GM23338 (cell line): Measurements from ENCODE around the gene NOXA1. TPM values are rescaled to one million over a fixed set of nuclear protein-coding genes. Genes with fewer than 3 reads are reported as not detected.

Experiments used
- ATAC-seq: fragments of 200-7000 bp; cut with Tn5 transposase; 3 replicates; pipeline ENCODE4 v1.9.1; 2020
- DNase-seq: peaks from one replicate; pipeline ENCODE4 v3.0.0-alpha.2; 2015; ENCODE audit warnings: low spot score
- H2AFZ ChIP-seq: fragments of 200-600 bp; sonication (generic); 2 replicates; pipeline ENCODE4 v1.8.0; 2016; ENCODE audit warnings: antibody characterized with exemption, mild to moderate bottlenecking, moderate library complexity
- H3F3A ChIP-seq: fragments of 200-600 bp; sonication (generic); replicated peaks from 2 replicates; pipeline ENCODE4 v1.8.0; 2017; ENCODE audit warnings: antibody characterized with exemption, mixed run types, low read depth
- H3K27ac ChIP-seq: fragments of 200-600 bp; sonication (generic); 2 replicates; pipeline ENCODE4 v1.6.1; 2016; ENCODE audit warnings: low read depth
- H3K27me3 ChIP-seq: fragments of 200-600 bp; sonication (generic); 2 replicates; pipeline ENCODE4 v1.8.0; 2016; ENCODE audit warnings: mild to moderate bottlenecking, mixed run types, moderate library complexity; ENCODE audit not compliant: insufficient read depth
- H3K36me3 ChIP-seq: fragments of 200-600 bp; sonication (generic); 2 replicates; pipeline ENCODE4 v1.8.0; 2016; ENCODE audit warnings: mild to moderate bottlenecking; ENCODE audit not compliant: insufficient read depth
- H3K4me1 ChIP-seq: fragments of 200-600 bp; sonication (generic); 2 replicates; pipeline ENCODE4 v1.8.0; 2016; ENCODE audit warnings: mild to moderate bottlenecking, moderate library complexity; ENCODE audit not compliant: insufficient read depth
- H3K4me2 ChIP-seq: fragments of 200-600 bp; sonication (generic); 2 replicates; pipeline ENCODE4 v1.7.1; 2017; ENCODE audit warnings: mixed run types
- H3K4me3 ChIP-seq: fragments of 200-600 bp; sonication (generic); 2 replicates; pipeline ENCODE4 v1.6.1; 2016; ENCODE audit warnings: mixed run types
- H3K79me2 ChIP-seq: fragments of 200-600 bp; sonication (generic); replicated peaks from 2 replicates; pipeline ENCODE4 v1.8.0; 2017; ENCODE audit warnings: mild to moderate bottlenecking; ENCODE audit not compliant: insufficient read depth
- H3K9me2 ChIP-seq: fragments of 200-600 bp; sonication (generic); 2 replicates; pipeline ENCODE4 v1.8.0; 2017; ENCODE audit not compliant: insufficient read depth
- H4K20me1 ChIP-seq: fragments of 200-600 bp; sonication (generic); replicated peaks from 2 replicates; pipeline ENCODE4 v1.8.0; 2017; ENCODE audit warnings: mild to moderate bottlenecking; ENCODE audit not compliant: insufficient read depth
- H3K27ac Mint-ChIP-seq: 2 replicates; pipeline ENCODE4 v1.8.0; 2020; ENCODE audit warnings: inconsistent platforms, mild to moderate bottlenecking, moderate library complexity, mixed read lengths
- H3K27me3 Mint-ChIP-seq: 3 replicates; pipeline ENCODE4 v1.8.0; 2022; ENCODE audit warnings: low read depth, mild to moderate bottlenecking, moderate library complexity, mixed read lengths, inconsistent platforms; ENCODE audit not compliant: insufficient read depth, poor library complexity
- H3K36me3 Mint-ChIP-seq: 3 replicates; pipeline ENCODE4 v1.8.0; 2021; ENCODE audit warnings: low read depth, mild to moderate bottlenecking, inconsistent platforms, moderate library complexity, mixed read lengths
- H3K4me1 Mint-ChIP-seq: 3 replicates; pipeline ENCODE4 v1.8.0; 2020; ENCODE audit warnings: mild to moderate bottlenecking, inconsistent platforms, mixed read lengths
- H3K4me3 Mint-ChIP-seq: 3 replicates; pipeline ENCODE4 v1.8.0; 2021; ENCODE audit warnings: moderate library complexity, mild to moderate bottlenecking, inconsistent platforms, mixed read lengths
- H3K9me3 Mint-ChIP-seq: 3 replicates; pipeline ENCODE4 v1.8.0; 2020; ENCODE audit warnings: moderate library complexity, mild to moderate bottlenecking, inconsistent platforms, mixed read lengths
- CREB1 ChIP-seq: fragments of 250-450 bp; sonication (Bioruptor Pico); IDR thresholded peaks from 2 replicates; pipeline ENCODE4 v1.5.0; 2020; ENCODE audit warnings: low read depth, mild to moderate bottlenecking, moderate library complexity
- EZH2phosphoT487 ChIP-seq: fragments of 200-600 bp; sonication (generic); IDR thresholded peaks from one replicate; pipeline ENCODE4 v1.8.1; 2018; ENCODE audit warnings: antibody characterized with exemption; ENCODE audit not compliant: unreplicated experiment
- JUNB ChIP-seq: IDR thresholded peaks from one replicate; pipeline ENCODE4 v1.6.1; 2016; ENCODE audit warnings: antibody characterized with exemption; ENCODE audit not compliant: unreplicated experiment
- NANOG ChIP-seq: IDR thresholded peaks from 2 replicates; pipeline ENCODE4 v1.6.1; 2016; ENCODE audit warnings: antibody characterized with exemption, borderline replicate concordance
- REST ChIP-seq: IDR thresholded peaks from one replicate; pipeline ENCODE4 v1.6.1; 2018; ENCODE audit warnings: antibody characterized with exemption; ENCODE audit not compliant: unreplicated experiment
- STAT1 ChIP-seq: IDR thresholded peaks from one replicate; pipeline ENCODE4 v1.6.1; 2016; ENCODE audit warnings: antibody characterized with exemption; ENCODE audit not compliant: unreplicated experiment
- ZNF114 ChIP-seq: fragments of 250-450 bp; sonication (Bioruptor Pico); IDR thresholded peaks from 2 replicates; pipeline ENCODE4 v1.5.0; 2020; ENCODE audit warnings: mild to moderate bottlenecking, moderate library complexity
- polyA plus RNA-seq: library from polyadenylated mRNA; unstranded; fragments of >200 nt; fragmentation: Nextera tagmentation; extraction: Ambion mirVana; gene quantifications from 2 replicates; pipeline ENCODE4 v1.2.1, GENCODE V29; 2016
- total RNA-seq: library from RNA; depleted of rRNA; stranded (reverse); fragments of >200 nt; shearing (Covaris generic); gene quantifications from 2 replicates; pipeline ENCODE4 v1.2.3, GENCODE V29; 2014
- TF ChIP-seq, protein P1 (sequence below), 2 experiments: fragments of 200-600 bp in 1 of 2; sonication (generic) in 1 of 2; conservative IDR thresholded peaks; 2 replicates each; pipeline versions ENCODE4 v1.5.1 to v1.6.1; 2016 to 2017; ENCODE audit warnings: antibody characterized with exemption in 2 of 2, low read depth in 2 of 2, mild to moderate bottlenecking in 2 of 2, moderate library complexity in 1 of 2
- TF ChIP-seq, protein P2 (sequence below): IDR thresholded peaks from 2 replicates; pipeline ENCODE4 v1.6.1; 2016; ENCODE audit warnings: antibody characterized with exemption

The NOXA1 gene
- total and polyA plus RNA-seq, 2 experiments from 2014 or later = 0.59 to 0.68 TPM

DNA sequence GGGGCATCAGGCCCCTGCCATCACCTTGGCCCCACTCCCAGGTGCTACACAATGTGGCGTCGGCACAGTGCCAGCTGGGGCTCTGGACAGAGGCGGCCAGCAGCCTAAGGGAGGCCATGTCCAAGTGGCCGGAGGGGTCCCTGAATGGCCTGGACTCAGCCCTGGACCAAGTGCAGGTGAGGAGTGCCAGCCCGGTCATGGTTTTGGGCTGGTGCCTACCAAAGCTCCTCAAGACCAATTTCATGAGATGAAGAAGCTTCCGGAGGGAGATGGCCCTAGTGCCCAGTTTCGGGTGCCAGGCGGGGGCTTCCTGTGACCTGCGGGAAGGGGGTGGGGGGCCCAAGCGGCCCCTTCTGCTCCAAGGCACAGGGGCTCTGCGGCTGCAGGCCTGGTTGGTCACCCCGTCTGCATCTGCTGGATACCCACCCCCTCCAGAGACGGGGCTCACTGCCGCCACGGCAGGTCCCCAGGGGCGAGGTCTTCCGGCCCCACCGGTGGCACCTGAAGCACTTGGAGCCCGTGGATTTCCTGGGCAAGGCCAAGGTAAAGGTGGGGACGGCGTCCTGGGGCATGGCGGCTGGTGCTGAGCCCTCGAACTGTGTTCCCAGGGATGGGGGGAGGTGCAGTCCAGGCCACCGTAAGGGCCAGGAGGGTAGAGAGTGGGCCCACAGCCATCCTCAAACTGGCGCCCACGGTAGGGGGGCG lies 5.8 kb downstream of the NOXA1 start (continued):
- no peak for TF ChIP-seq REST
- TF ChIP-seq, protein P1, sequence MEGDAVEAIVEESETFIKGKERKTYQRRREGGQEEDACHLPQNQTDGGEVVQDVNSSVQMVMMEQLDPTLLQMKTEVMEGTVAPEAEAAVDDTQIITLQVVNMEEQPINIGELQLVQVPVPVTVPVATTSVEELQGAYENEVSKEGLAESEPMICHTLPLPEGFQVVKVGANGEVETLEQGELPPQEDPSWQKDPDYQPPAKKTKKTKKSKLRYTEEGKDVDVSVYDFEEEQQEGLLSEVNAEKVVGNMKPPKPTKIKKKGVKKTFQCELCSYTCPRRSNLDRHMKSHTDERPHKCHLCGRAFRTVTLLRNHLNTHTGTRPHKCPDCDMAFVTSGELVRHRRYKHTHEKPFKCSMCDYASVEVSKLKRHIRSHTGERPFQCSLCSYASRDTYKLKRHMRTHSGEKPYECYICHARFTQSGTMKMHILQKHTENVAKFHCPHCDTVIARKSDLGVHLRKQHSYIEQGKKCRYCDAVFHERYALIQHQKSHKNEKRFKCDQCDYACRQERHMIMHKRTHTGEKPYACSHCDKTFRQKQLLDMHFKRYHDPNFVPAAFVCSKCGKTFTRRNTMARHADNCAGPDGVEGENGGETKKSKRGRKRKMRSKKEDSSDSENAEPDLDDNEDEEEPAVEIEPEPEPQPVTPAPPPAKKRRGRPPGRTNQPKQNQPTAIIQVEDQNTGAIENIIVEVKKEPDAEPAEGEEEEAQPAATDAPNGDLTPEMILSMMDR (conservative IDR thresholded peaks at IDR 0.05; ENCODE audit: low read depth in 2 of 2) = no peak
- no peak for TF ChIP-seq NANOG
- TF ChIP-seq STAT1 = no peak
- no peak for TF ChIP-seq JUNB
- TF ChIP-seq EZH2phosphoT487 = no peak
- TF ChIP-seq CREB1 = no peak
- TF ChIP-seq, protein P2, sequence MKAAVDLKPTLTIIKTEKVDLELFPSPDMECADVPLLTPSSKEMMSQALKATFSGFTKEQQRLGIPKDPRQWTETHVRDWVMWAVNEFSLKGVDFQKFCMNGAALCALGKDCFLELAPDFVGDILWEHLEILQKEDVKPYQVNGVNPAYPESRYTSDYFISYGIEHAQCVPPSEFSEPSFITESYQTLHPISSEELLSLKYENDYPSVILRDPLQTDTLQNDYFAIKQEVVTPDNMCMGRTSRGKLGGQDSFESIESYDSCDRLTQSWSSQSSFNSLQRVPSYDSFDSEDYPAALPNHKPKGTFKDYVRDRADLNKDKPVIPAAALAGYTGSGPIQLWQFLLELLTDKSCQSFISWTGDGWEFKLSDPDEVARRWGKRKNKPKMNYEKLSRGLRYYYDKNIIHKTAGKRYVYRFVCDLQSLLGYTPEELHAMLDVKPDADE = no peak

DNA sequence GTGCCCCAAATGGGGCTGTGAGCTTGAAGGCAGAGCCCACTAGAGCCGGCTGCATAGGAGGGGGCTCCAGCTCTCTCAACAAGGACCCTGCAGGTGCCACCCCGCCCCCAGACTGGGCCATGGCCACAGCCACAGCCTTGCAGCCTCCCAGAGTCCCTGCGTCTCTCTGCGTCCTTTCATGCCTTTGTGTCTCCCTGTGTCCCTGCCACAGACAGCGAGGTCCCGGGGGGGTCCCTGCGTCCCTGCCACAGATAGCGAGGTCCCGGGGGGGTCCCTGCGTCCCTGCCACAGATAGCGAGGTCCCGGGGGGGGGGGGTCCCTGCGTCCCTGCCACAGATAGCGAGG lies 6.3 kb downstream of the NOXA1 start:
- Histone ChIP-seq H3F3A (no peaks in the 10 kb centered on the region; the same call in 1 of the 2 replicates), H3K9me2 (no peaks in the 10 kb centered on the region), H3K4me1 (no peaks in the 10 kb centered on the region), H3K79me2 (no peaks in the 10 kb centered on the region), H3K36me3 (no peaks in the 10 kb centered on the region), H3K4me3 (no peak overlapping the region), H3K4me2 (no peak overlapping the region), H3K27ac (no peak overlapping the region), H3K27me3 (peaks cover under 1% of the 10 kb centered on the region; the same call in 1 of the 2 replicates), H4K20me1 (no peaks in the 10 kb centered on the region), H2AFZ (no peak overlapping the region)
- H3K27me3 Mint-ChIP-seq = peaks cover 2% of the 10 kb centered on the region
- no peaks in the 10 kb centered on the region for H3K9me3 Mint-ChIP-seq
- H3K27ac Mint-ChIP-seq = no peak overlapping the region
- H3K4me3 Mint-ChIP-seq = no peak overlapping the region
- no peak for ATAC-seq
- H3K36me3 Mint-ChIP-seq = no peaks in the 10 kb centered on the region
- H3K4me1 Mint-ChIP-seq = no peaks in the 10 kb centered on the region
- no peak for TF ChIP-seq JUNB
- TF ChIP-seq CREB1 = no peak
- TF ChIP-seq ZNF114 (CRISPR knock-in tag) = no peak
- TF ChIP-seq, protein P1 (conservative IDR thresholded peaks at IDR 0.05; ENCODE audit: low read depth in 2 of 2) = no peak
- TF ChIP-seq REST = no peak
- no peak for DNase-seq
